Stomach (tissue), 4 donors: ENCODE measurements around the gene PRRX1.

Source experiments
- POLR2A ChIP-seq, 4 donors: fragments of 450-650 bp; IDR thresholded peaks; one replicate each; pipeline ENCODE4 v1.6.1; 2016; ENCODE audit warnings: antibody characterized with exemption in 4 of 4, control low read depth in 2 of 4, mild to moderate bottlenecking in 1 of 4, moderate library complexity in 1 of 4
- TF ChIP-seq, protein P1 (sequence below), 7 experiments: fragments of 450-650 bp in 4 of 7; fragments of 200-600 bp in 3 of 7; sonication (generic) in 3 of 7; IDR thresholded peaks; one replicate each; pipeline ENCODE4 v1.5.1; 2016 to 2019; ENCODE audit warnings: antibody characterized with exemption in 7 of 7, control low read depth in 2 of 7, mild to moderate bottlenecking in 1 of 7

DNA sequence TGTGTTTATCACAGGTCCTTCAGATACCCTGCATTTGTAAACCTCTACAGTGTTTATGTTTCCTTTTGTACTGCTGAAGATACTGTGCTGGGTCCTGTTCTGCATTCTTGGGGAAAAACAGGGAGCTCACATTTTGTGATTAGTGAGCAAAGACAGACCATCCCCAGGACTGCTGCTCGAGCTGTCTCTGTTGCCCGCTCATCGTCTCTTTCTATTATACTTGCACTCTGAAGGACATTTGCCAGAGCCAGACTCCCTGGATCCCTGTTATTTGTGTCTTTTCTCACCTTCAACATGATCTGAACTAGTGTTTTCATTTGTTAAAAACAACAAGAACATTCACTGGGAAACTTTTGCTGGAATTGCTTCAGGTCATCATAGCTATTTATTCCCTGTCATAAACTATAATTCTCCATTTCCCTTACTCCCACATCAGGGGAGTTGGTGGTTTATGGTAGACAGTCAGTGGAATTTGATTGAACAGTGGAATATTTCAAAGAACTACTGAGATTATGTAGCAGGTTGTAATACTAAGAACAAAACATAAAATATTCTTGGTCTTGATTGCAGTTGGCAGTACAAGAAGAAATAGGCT is 53.0 kb downstream of the PRRX1 start:
- TF ChIP-seq POLR2A (IDR thresholded peaks at IDR 0.05), result no peak
- TF ChIP-seq, protein P1, sequence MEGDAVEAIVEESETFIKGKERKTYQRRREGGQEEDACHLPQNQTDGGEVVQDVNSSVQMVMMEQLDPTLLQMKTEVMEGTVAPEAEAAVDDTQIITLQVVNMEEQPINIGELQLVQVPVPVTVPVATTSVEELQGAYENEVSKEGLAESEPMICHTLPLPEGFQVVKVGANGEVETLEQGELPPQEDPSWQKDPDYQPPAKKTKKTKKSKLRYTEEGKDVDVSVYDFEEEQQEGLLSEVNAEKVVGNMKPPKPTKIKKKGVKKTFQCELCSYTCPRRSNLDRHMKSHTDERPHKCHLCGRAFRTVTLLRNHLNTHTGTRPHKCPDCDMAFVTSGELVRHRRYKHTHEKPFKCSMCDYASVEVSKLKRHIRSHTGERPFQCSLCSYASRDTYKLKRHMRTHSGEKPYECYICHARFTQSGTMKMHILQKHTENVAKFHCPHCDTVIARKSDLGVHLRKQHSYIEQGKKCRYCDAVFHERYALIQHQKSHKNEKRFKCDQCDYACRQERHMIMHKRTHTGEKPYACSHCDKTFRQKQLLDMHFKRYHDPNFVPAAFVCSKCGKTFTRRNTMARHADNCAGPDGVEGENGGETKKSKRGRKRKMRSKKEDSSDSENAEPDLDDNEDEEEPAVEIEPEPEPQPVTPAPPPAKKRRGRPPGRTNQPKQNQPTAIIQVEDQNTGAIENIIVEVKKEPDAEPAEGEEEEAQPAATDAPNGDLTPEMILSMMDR (IDR thresholded peaks at IDR 0.05), result no peak
